ENCODE measurements around the gene KRT74.

KRT74 gene

GRCh38 chr12:52517005-52517835, 56.4 kb downstream of the KRT74 start:
- Histone ChIP-seq H3K4me3 (ENCODE audit: control insufficient read depth in 1 of 7, extremely low read depth in 1 of 7, insufficient read depth in 4 of 7, low read depth in 2 of 7, low read length in 6 of 7) (no peak overlapping the region), H3K4me1 (ENCODE audit: control extremely low read depth in 1 of 4, control insufficient read depth in 4 of 4, insufficient read depth in 4 of 4, low read length in 3 of 4) (no peaks in the 10 kb centered on the region), H3K27ac (ENCODE audit: insufficient read depth in 1 of 2, low read depth in 1 of 2, low read length in 2 of 2, poor library complexity in 1 of 2, severe bottlenecking in 2 of 2) (no peak overlapping the region), H3K9me3 (ENCODE audit: control extremely low read depth in 1 of 5, control insufficient read depth in 4 of 5, insufficient read depth in 2 of 5, low read depth in 1 of 5, low read length in 4 of 5) (no peaks in the 10 kb centered on the region), H3K27me3 (replicated peaks in 2 of 5; ENCODE audit: control insufficient read depth in 4 of 5, insufficient read depth in 5 of 5, low read length in 4 of 5) (peaks cover 0 to 11% (median 3%) of the 10 kb centered on the region in 5 experiments), H3K36me3 (ENCODE audit: control insufficient read depth in 4 of 4, insufficient read depth in 4 of 4, low read length in 3 of 4) (no peaks in the 10 kb centered on the region)
- 100% methylated on average over 11 of the region's 14 CpGs for WGBS (ENCODE audit: insufficient coverage)
- ChIA-PET CTCF (interaction anchor here (1.1 to 1.4 kb wide), 2 partner anchors 10 to 122 kb away, joined by 3 to 4 read pairs; no protein-coding TSS in a partner anchor), POLR2A (no interaction called here)
- no peak for DNase-seq

GRCh38 chr12:52515927-52516831, 57.5 kb downstream of the KRT74 start:
- H3K36me3 ChIP-seq (ENCODE audit: control insufficient read depth in 4 of 4, insufficient read depth in 4 of 4, low read length in 3 of 4), result no peaks in the 10 kb centered on the region
- H3K27me3 ChIP-seq (replicated peaks in 2 of 5; ENCODE audit: control insufficient read depth in 4 of 5, insufficient read depth in 5 of 5, low read length in 4 of 5), result peaks cover 0 to 11% (median 3%) of the 10 kb centered on the region in 5 experiments
- H3K27ac ChIP-seq (ENCODE audit: insufficient read depth in 1 of 2, low read depth in 1 of 2, low read length in 2 of 2, poor library complexity in 1 of 2, severe bottlenecking in 2 of 2), result no peak overlapping the region
- 97% methylated on average over 13 of the region's 15 CpGs for WGBS (ENCODE audit: insufficient coverage)
- H3K9me3 ChIP-seq (ENCODE audit: control extremely low read depth in 1 of 5, control insufficient read depth in 4 of 5, insufficient read depth in 2 of 5, low read depth in 1 of 5, low read length in 4 of 5), result peaks cover 0 to 2% (median 0%) of the 10 kb centered on the region in 5 experiments
- no peak for DNase-seq
- H3K4me1 ChIP-seq (ENCODE audit: control extremely low read depth in 1 of 4, control insufficient read depth in 4 of 4, insufficient read depth in 4 of 4, low read length in 3 of 4), result no peaks in the 10 kb centered on the region
- H3K4me3 ChIP-seq (ENCODE audit: control insufficient read depth in 1 of 7, extremely low read depth in 1 of 7, insufficient read depth in 4 of 7, low read depth in 2 of 7, low read length in 6 of 7), result no peak overlapping the region
- CTCF ChIA-PET, result interaction anchor here (1.4 kb wide), 1 partner anchor 9 kb away, joined by 4 read pairs; no protein-coding TSS in a partner anchor
- POLR2A ChIA-PET, result no interaction called here
